GM18520 (cell line): Measurements from ENCODE around the gene PRMT7.

Experiments
- ATAC-seq: cut with Tn5 transposase; IDR thresholded peaks from one replicate; pipeline ENCODE4 v1.9.1; 2021; ENCODE audit not compliant: unreplicated experiment

PRMT7 gene

GRCh38 chr16:68373528-68374245, 62.9 kb downstream of the PRMT7 start:
- no peak for ATAC-seq

GRCh38 chr16:68374246-68374805, 63.5 kb downstream of the PRMT7 start:
- ATAC-seq: no peak

- no peak for ATAC-seq
These were observed 64.3 kb downstream of the PRMT7 start for GRCh38 chr16:68374961-68375660.

GRCh38 chr16:68375801-68376536, 65.2 kb downstream of the PRMT7 start:
- no peak for ATAC-seq

- no peak for ATAC-seq
These were observed 65.8 kb downstream of the PRMT7 start for GRCh38 chr16:68376590-68376989.

GRCh38 chr16:68377221-68377620, 66.4 kb downstream of the PRMT7 start:
- ATAC-seq: no peak

- no peak for ATAC-seq
These were observed 67.0 kb downstream of the PRMT7 start for GRCh38 chr16:68377667-68378393.

- no peak for ATAC-seq
These were observed 67.9 kb downstream of the PRMT7 start for GRCh38 chr16:68378436-68379415.

GRCh38 chr16:68379472-68380347, 68.9 kb downstream of the PRMT7 start:
- ATAC-seq: no peak

GRCh38 chr16:68380348-68380670, 69.5 kb downstream of the PRMT7 start:
- no peak for ATAC-seq

- ATAC-seq: no peak
These were observed 70.0 kb downstream of the PRMT7 start for GRCh38 chr16:68380676-68381362.

GRCh38 chr16:68381363-68381724, 70.5 kb downstream of the PRMT7 start:
- ATAC-seq: no peak

- no peak for ATAC-seq
These were observed 71.5 kb downstream of the PRMT7 start for GRCh38 chr16:68382296-68382718.

GRCh38 chr16:68383858-68384257, 73.0 kb downstream of the PRMT7 start:
- ATAC-seq: no peak

GRCh38 chr16:68384288-68385161, 73.7 kb downstream of the PRMT7 start:
- ATAC-seq: no peak

GRCh38 chr16:68385371-68385770, 74.6 kb downstream of the PRMT7 start:
- ATAC-seq: no peak

- no peak for ATAC-seq
These were observed 75.8 kb downstream of the PRMT7 start for GRCh38 chr16:68386628-68387027.
